Right renal cortex interstitium (tissue), 3 donors: Measurements from ENCODE around the gene SLC7A11. TPM values are rescaled to one million over a fixed set of nuclear protein-coding genes. Genes with fewer than 3 reads are reported as not detected.
"Not testable (repeated sequence)": the region's sequence is repeated elsewhere in the genome, so short reads cannot be mapped to it uniquely, and the experiment has no call there.

Source experiments
- DNase-seq, 3 donors: peaks; one replicate each; pipeline ENCODE4 v3.0.0-alpha.2; 2013; ENCODE audit warnings: low read depth in 3 of 3, low spot score in 2 of 3
- polyA plus RNA-seq, 3 donors: library from polyadenylated mRNA; unstranded; fragments of 120-200 nt; gene quantifications; one replicate each; pipeline ENCODE4 v1.2.1, GENCODE V29; 2013; ENCODE audit not compliant: insufficient read length in 3 of 3

Gene SLC7A11
- polyA plus RNA-seq, 3 donors = 1.7 to 2.2 (median 1.9) TPM

- no peak for DNase-seq
Measured at GRCh38 chr4:138243369-138243768, 1.2 kb upstream of the SLC7A11 start.

- no peak for DNase-seq
Measured at GRCh38 chr4:138242834-138243156, 646 bp upstream of the SLC7A11 start.

GRCh38 chr4:138241281-138242075 is 671 bp downstream of the SLC7A11 start:
- DNase-seq = no peak

GRCh38 chr4:138239491-138239890 is 2.7 kb downstream of the SLC7A11 start:
- DNase-seq = no peak

GRCh38 chr4:138238521-138239292 is 3.4 kb downstream of the SLC7A11 start:
- no peak for DNase-seq

GRCh38 chr4:138237132-138237531 is 5.0 kb downstream of the SLC7A11 start:
- DNase-seq = not testable (repeated sequence)

GRCh38 chr4:138236037-138236436 is 6.1 kb downstream of the SLC7A11 start:
- DNase-seq = no peak

- no peak for DNase-seq
Measured at GRCh38 chr4:138235419-138235952, 6.7 kb downstream of the SLC7A11 start.

GRCh38 chr4:138234248-138234647 is 7.9 kb downstream of the SLC7A11 start:
- no peak for DNase-seq

GRCh38 chr4:138233313-138234034 is 8.7 kb downstream of the SLC7A11 start:
- DNase-seq = no peak

GRCh38 chr4:138232364-138232763 is 9.8 kb downstream of the SLC7A11 start:
- no peak for DNase-seq

GRCh38 chr4:138230048-138230447 is 12.1 kb downstream of the SLC7A11 start:
- no peak for DNase-seq

GRCh38 chr4:138229160-138229559 is 13.0 kb downstream of the SLC7A11 start:
- DNase-seq = no peak

- no peak for DNase-seq
Measured at GRCh38 chr4:138226351-138226750, 15.8 kb downstream of the SLC7A11 start.

GRCh38 chr4:138225477-138225876 is 16.7 kb downstream of the SLC7A11 start:
- no peak for DNase-seq

- no peak for DNase-seq
Measured at GRCh38 chr4:138224614-138225013, 17.5 kb downstream of the SLC7A11 start.

- DNase-seq = no peak
Measured at GRCh38 chr4:138223231-138223910, 18.8 kb downstream of the SLC7A11 start.

GRCh38 chr4:138222046-138222445 is 20.1 kb downstream of the SLC7A11 start:
- DNase-seq = no peak

GRCh38 chr4:138218976-138219375 is 23.2 kb downstream of the SLC7A11 start:
- no peak for DNase-seq

- no peak for DNase-seq
Measured at GRCh38 chr4:138217567-138217966, 24.6 kb downstream of the SLC7A11 start.
